Peyer's patch (tissue), 4 donors: ENCODE results near the gene ASCC3.

Experiments
- POLR2A ChIP-seq, 2 donors: fragments of 450-650 bp; IDR thresholded peaks; one replicate each; pipeline ENCODE4 v1.5.1; 2017; ENCODE audit warnings: antibody characterized with exemption in 2 of 2, mild to moderate bottlenecking in 2 of 2, moderate library complexity in 2 of 2
- TF ChIP-seq, protein P1 (sequence below), 6 experiments: fragments of 450-650 bp in 4 of 6; fragments of 200-600 bp in 2 of 6; sonication (generic) in 1 of 6; IDR thresholded peaks; one replicate each; pipeline ENCODE4 v1.5.1; 2017 to 2019; ENCODE audit warnings: antibody characterized with exemption in 6 of 6, mild to moderate bottlenecking in 3 of 6, moderate library complexity in 1 of 6

GRCh38 chr6:100678027-100678426, 203.1 kb downstream of the ASCC3 start:
- TF ChIP-seq, protein P1, sequence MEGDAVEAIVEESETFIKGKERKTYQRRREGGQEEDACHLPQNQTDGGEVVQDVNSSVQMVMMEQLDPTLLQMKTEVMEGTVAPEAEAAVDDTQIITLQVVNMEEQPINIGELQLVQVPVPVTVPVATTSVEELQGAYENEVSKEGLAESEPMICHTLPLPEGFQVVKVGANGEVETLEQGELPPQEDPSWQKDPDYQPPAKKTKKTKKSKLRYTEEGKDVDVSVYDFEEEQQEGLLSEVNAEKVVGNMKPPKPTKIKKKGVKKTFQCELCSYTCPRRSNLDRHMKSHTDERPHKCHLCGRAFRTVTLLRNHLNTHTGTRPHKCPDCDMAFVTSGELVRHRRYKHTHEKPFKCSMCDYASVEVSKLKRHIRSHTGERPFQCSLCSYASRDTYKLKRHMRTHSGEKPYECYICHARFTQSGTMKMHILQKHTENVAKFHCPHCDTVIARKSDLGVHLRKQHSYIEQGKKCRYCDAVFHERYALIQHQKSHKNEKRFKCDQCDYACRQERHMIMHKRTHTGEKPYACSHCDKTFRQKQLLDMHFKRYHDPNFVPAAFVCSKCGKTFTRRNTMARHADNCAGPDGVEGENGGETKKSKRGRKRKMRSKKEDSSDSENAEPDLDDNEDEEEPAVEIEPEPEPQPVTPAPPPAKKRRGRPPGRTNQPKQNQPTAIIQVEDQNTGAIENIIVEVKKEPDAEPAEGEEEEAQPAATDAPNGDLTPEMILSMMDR (IDR thresholded peaks at IDR 0.05): peak in 2 of 6 experiments; percentile 24 to 33
- TF ChIP-seq POLR2A (IDR thresholded peaks at IDR 0.05): no peak
